ENCODE data around the gene GBE1.
A peak's percentile ranks its signal among the peaks of the same experiment; 100 is the strongest.

GBE1 gene

GRCh38 chr3:81601707-81602305, 159.6 kb downstream of the GBE1 start:
- no peak for DNase-seq

- no peak for DNase-seq
Measured at GRCh38 chr3:81592101-81592500, 169.3 kb downstream of the GBE1 start.

DNA sequence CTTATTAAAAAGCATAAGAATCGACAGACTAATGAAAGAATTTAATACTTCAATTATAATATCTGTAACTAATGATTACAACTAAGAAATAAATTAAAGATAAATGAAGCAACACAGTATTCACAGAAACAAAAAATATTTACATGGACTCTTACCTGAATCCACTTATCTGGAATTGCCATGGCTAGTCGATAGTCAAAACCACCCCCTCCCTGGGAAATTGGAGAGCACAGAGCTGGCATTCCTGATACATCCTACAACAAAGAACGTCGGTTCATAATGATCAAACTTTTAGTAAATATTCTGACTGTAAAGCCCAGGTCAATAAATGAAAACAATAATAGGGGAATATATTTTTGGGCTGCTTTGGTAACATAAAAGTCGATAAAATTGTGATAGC, 175.5 kb downstream of the GBE1 start:
- DNase-seq = no peak

- no peak for DNase-seq
Measured at GRCh38 chr3:81585056-81585455, 176.4 kb downstream of the GBE1 start.

DNA sequence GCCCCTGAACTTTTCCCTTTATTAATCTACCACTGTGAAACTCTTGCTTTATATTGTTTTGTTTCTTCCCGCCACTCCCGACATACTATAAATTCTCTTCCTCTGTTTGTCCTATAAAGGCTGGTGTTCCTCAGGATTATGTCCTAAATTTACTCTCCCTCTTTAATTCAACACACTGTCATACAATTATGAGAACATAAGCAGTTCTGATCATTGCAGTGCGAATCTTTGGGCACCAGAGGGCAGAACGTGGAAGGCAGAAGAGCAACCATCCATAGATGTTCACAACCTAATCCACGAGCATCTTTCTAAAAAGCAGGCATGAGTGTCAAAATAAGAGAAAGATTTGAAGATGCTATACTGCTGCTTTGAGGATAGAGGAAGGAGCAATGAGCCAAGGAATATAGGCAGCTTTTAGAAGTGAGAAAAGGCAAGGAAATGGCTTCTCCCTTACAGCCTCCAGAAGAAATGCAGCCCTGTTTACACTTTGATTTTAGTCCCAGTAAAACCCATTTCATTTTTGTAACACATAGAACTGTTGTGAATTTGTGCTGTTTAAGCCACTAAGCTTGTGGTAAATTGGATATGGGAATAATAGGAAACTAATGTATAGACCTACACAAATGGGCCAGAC, 179.4 kb downstream of the GBE1 start:
- peak; percentile 1 for DNase-seq

DNA sequence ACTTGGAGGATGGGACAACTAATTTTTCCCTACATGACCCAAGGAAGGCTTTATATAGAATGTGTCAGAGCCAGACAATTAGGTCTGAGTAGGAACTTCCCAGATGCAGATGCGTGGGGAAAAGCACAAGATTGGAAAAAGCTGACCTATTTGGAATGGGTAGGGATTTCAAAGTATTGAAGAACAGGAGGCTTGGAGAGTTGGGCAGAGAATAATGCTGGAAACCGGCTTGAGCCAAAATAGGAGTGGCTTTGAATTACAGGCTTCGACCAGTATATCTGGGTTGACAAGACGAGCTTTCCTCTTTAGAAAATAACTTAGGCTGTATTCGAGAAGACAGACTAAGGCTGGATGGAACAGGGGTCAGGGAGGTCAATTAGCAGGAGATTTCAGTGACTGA, 181.1 kb downstream of the GBE1 start:
- no peak for DNase-seq

- no peak for DNase-seq
Measured at GRCh38 chr3:81579744-81580143, 181.7 kb downstream of the GBE1 start.

GRCh38 chr3:81572201-81572756, 189.2 kb downstream of the GBE1 start:
- no peak for DNase-seq

DNA sequence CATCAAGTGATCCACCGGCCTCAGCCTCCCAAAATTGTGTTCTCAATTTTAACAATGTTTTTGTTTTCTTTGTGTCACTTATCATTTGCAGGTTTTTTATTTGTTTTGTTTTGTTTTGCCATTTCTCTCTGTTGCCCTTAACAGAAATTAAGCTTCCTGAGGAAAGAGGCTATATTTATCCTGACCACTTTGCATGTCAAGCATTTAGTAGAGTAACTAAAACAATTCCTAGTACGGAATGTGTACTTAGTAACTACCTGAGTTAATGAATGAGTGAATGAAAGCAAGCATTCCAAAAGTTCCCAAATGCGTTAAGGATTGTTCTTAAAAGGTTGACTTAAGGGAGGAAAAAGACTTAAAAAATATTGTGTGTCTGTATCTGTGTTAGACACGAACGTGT, 193.1 kb downstream of the GBE1 start:
- DNase-seq = no peak

- no peak for DNase-seq
Measured at GRCh38 chr3:81565041-81565440, 196.4 kb downstream of the GBE1 start.

GRCh38 chr3:81558106-81558505, 203.3 kb downstream of the GBE1 start:
- DNase-seq = no peak

GRCh38 chr3:81554801-81555200, 206.6 kb downstream of the GBE1 start:
- DNase-seq = no peak

GRCh38 chr3:81554388-81554787, 207.1 kb downstream of the GBE1 start:
- DNase-seq = no peak

DNA sequence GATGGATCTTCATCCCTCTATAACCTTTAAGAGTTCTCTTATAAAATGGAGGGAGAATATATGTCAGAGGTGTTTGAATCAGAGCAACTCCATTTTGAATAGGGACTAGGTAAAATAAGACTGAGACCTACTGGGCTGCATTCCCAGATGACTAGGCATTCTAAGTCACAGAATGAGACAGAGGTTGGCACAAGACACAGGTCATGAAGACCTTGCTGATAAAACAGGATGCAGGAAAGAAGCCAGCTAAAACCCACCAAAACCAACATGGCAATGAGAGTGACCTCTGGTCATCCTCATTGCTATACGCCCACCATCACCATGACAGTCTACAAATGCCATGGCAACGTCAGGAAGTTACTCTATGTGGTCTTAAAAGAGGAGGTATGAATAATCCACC, 211.0 kb downstream of the GBE1 start:
- DNase-seq = no peak

DNA sequence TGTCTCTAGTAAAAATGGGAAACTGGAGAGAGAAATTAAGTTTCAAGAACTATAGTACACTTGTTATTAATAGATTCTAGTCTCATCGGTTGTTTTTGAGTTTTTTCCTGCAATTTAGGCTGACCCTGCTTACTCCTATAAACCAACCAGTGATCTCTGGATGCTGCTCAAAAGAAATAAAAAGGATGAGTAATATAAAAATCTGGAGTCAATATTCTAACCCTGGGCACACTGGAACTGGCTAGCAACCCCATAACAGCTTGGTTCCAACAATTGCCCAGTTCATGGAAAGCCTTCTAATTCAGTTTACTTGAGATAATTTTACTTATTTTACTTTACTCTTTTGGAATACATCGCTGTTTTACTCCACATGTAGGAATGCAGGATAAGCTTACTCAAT, 211.6 kb downstream of the GBE1 start:
- no peak for DNase-seq

DNA sequence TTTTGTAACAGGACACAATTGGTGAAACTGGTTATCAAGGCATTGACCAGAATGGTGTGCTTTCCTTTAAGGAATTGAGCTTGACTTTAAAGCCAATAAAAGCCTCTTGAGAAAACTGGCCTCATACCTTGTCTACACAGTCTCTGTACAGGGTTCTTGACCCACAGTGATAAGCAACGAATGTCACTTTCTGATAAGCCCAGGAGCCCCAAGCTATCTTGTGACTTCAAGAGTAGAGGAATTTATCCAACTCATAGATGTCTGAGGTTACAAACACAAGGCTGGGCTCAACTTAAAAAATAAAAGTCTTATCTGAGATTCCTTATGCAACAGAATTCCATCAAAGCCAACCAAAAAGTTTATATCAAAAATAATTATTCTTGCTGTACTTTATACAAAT, 212.1 kb downstream of the GBE1 start:
- no peak for DNase-seq

DNA sequence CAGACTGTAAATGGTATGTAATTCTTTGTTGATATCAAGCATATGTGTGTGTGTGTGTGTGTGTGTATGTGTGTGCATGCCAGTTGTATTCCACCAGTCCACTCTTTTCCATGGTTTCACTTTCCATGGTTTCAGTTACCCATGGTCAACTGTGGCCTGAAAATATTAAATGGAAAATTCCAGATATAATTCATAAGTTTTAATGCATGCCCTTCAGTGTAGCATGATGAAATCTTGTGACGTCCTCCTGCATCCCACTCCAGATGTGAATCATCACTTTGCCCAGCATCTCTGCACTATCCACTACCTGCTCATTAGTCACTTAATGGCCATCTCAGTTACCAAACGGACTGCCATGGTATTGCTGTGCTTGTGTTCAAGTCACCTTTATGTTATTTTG, 215.9 kb downstream of the GBE1 start:
- DNase-seq = no peak

- no peak for DNase-seq
Measured at GRCh38 chr3:81544385-81544784, 217.1 kb downstream of the GBE1 start.

GRCh38 chr3:81540787-81541186, 220.7 kb downstream of the GBE1 start:
- no peak for DNase-seq

- no peak for DNase-seq
Measured at GRCh38 chr3:81531846-81532245, 229.6 kb downstream of the GBE1 start.

- DNase-seq = no peak
Measured at GRCh38 chr3:81531263-81531662, 230.2 kb downstream of the GBE1 start.

- DNase-seq = no peak
Measured at GRCh38 chr3:81530180-81530939, 231.1 kb downstream of the GBE1 start.

GRCh38 chr3:81521855-81522254, 239.6 kb downstream of the GBE1 start:
- no peak for DNase-seq

DNA sequence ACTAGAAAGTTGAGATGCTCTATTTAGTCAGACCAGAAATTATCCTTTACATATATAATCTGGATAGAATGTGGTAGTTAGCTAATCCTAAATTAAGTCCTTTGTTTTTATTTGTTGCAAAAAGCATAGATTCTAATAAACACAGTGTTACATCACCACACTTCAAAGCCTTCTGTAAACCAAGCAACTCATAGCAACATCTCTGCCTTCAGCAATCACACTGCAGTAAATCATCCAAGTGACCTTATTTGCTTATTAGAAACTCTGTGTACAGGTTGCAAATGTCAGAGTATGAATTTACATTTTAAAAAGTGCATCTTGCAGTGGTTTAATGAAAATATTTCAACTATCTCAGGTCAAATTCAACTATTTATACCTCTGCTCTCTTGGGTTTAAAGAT, 242.5 kb downstream of the GBE1 start:
- DNase-seq = no peak
